NB4 (cell line): ENCODE results near the gene KIF18A.

Source experiments
- DNase-seq: peaks from one replicate; pipeline ENCODE4 v3.0.0; 2010; ENCODE audit warnings: low read depth
- H3K4me3 ChIP-seq: one replicate; pipeline ENCODE4 v1.5.1; 2011; ENCODE audit warnings: mild to moderate bottlenecking, low read depth, low read length, moderate library complexity
- MAX ChIP-seq: IDR thresholded peaks from 2 replicates; pipeline ENCODE4 v1.6.1; 2011; ENCODE audit warnings: low read depth, low read length
- MYC ChIP-seq: IDR thresholded peaks from 2 replicates; pipeline ENCODE4 v1.6.1; 2011; ENCODE audit warnings: low read depth, low read length
- POLR2A ChIP-seq: IDR thresholded peaks from 2 replicates; pipeline ENCODE4 v1.6.1; 2011; ENCODE audit warnings: mild to moderate bottlenecking; ENCODE audit not compliant: insufficient read length; ENCODE audit errors: extremely low read depth
- TF ChIP-seq, protein P1 (sequence below): IDR thresholded peaks from one replicate; pipeline ENCODE4 v1.5.1; 2012; ENCODE audit warnings: low read depth, low read length

The KIF18A gene

DNA sequence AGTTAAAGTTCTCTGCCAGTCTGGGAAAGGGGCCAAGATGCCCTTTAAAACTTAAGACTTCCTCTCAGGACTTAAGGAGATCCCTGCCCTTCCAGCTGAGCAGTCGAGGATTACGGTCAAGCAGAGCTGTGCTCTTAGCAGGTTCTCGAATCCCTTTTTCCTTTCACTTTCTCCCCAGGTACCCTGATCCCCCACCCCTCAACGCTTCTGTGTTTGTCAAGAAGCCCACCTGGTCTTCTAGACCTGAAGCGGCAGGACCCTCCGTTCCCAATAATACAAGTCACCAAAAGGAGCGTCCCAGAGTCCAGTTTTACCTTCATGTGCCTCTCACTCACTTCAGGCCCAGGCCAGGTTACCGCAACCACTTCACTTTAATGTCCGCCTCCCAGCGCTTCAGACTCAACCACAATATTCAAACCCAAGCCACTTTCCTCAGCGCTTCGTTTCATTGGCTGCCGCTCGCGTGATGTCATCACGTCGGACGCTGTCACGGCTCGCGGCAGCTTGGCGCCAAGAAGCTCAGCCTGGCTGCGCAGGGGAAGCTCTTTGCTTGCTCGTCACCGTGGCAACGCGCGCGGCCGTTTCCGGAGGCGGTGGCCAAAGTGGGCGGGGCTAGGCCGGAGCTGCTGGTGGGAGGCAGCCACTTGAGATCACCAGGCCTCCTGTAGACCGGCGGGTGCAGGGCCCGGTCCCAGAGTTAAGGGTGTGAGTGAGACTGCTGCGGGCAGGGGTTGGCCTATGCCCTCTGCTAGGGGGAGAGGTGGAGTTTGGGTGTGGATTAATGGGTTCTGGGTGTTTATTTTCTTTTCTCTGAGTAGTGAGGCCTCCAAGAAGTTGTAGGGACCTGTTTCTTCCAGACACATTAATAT, at the start of gene KIF18A, which contains the start of gene METTL15:
Gene KIF18A, minus strand, starts transcription at position 407 of the 869 bp plus-strand sequence. CDS start 10,209 bp downstream, outside the sequence.
Gene METTL15, plus strand, starts transcription at position 639 of the 869 bp plus-strand sequence. CDS start 4,947 bp downstream, outside the sequence.
- peak within 1 kb of the TSS; percentile 88 for H3K4me3 ChIP-seq
- no peak for TF ChIP-seq MAX
- no peak for TF ChIP-seq MYC
- TF ChIP-seq, protein P1, sequence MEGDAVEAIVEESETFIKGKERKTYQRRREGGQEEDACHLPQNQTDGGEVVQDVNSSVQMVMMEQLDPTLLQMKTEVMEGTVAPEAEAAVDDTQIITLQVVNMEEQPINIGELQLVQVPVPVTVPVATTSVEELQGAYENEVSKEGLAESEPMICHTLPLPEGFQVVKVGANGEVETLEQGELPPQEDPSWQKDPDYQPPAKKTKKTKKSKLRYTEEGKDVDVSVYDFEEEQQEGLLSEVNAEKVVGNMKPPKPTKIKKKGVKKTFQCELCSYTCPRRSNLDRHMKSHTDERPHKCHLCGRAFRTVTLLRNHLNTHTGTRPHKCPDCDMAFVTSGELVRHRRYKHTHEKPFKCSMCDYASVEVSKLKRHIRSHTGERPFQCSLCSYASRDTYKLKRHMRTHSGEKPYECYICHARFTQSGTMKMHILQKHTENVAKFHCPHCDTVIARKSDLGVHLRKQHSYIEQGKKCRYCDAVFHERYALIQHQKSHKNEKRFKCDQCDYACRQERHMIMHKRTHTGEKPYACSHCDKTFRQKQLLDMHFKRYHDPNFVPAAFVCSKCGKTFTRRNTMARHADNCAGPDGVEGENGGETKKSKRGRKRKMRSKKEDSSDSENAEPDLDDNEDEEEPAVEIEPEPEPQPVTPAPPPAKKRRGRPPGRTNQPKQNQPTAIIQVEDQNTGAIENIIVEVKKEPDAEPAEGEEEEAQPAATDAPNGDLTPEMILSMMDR, result no peak
- TF ChIP-seq POLR2A, result peak; percentile 64
- DNase-seq, result peak; percentile 99

- H3K4me3 ChIP-seq, result no peak overlapping the region
- DNase-seq, result no peak
- TF ChIP-seq POLR2A (no peak), MAX (no peak), MYC (no peak)
- TF ChIP-seq, protein P1, result no peak
These were observed 45.6 kb upstream of the KIF18A start for GRCh38 chr11:28153586-28153985.

DNA sequence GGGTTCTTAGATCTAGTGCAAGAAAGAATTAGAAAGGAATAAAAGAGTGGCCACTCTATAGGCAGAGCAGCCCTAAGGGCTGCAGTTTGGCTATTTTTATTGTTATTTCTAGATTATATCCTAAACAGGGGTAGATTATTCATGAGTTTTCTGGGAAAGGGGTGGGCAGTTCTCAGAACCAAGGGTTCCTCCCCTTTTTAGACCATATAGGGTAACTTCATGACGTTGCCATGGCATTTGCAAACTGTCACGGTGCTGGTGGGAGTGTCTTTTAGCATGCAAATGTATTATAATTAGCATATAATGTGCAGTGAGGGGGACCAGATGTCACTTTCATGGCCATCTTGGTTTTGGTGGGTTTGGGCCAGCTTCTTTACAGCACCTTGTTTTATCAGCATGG, 44.8 kb upstream of the KIF18A start:
- DNase-seq, result no peak
- no peak for TF ChIP-seq MYC
- TF ChIP-seq POLR2A, result no peak
- TF ChIP-seq MAX, result no peak
- TF ChIP-seq, protein P1, result no peak
- H3K4me3 ChIP-seq, result no peak overlapping the region

- H3K4me3 ChIP-seq, result no peak overlapping the region
- DNase-seq, result peak; percentile 49
- TF ChIP-seq POLR2A (no peak), MYC (no peak), MAX (no peak)
- TF ChIP-seq, protein P1, result no peak
These were observed 38.3 kb upstream of the KIF18A start for GRCh38 chr11:28146123-28146751.

- H3K4me3 ChIP-seq, result no peak overlapping the region
- TF ChIP-seq MYC (no peak), MAX (no peak), POLR2A (no peak)
- TF ChIP-seq, protein P1, result no peak
- DNase-seq, result peak; percentile 15
These were observed 36.9 kb upstream of the KIF18A start for GRCh38 chr11:28144808-28145207.
